GM10266 (cell line): ENCODE data around the gene CFDP1.
"Not testable (repeated sequence)": the region's sequence is repeated elsewhere in the genome, so short reads cannot be mapped to it uniquely, and the experiment has no call there.

Experiments used
- DNase-seq: peaks from one replicate; pipeline ENCODE4 v3.0.0; 2012; ENCODE audit errors: extremely low spot score
- TF ChIP-seq, protein P1 (sequence below): IDR thresholded peaks from 2 replicates; pipeline ENCODE4 v1.5.1; 2012; ENCODE audit warnings: mild to moderate bottlenecking, low read depth; ENCODE audit not compliant: control insufficient read depth, insufficient read depth; ENCODE audit errors: missing control alignments

The CFDP1 gene

DNA sequence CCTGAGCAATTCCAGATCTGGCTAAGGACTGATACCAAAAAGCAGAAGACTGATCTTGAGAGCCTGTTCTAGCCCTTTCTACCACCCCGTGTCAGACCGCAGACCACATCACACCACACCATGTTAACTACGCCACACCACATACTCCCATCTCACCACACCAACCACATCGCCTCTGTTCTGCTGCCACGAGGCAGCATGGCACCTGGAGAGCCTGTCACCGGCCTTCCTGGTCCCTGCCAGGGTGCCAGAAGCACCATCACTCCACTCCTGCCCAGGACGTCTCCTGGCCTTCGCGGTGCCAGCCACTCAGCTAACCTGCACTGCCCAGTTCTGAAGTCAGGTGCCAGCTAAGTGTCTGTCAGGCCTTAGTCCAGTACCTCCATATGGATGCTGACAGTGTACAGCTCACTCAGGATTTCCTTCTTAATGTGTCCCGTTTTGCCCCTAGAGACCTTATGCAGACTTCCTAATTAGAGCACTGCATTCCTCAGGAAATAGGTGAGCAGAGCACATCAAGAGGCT, 144.6 kb downstream of the CFDP1 start:
- DNase-seq: no peak
- TF ChIP-seq, protein P1, sequence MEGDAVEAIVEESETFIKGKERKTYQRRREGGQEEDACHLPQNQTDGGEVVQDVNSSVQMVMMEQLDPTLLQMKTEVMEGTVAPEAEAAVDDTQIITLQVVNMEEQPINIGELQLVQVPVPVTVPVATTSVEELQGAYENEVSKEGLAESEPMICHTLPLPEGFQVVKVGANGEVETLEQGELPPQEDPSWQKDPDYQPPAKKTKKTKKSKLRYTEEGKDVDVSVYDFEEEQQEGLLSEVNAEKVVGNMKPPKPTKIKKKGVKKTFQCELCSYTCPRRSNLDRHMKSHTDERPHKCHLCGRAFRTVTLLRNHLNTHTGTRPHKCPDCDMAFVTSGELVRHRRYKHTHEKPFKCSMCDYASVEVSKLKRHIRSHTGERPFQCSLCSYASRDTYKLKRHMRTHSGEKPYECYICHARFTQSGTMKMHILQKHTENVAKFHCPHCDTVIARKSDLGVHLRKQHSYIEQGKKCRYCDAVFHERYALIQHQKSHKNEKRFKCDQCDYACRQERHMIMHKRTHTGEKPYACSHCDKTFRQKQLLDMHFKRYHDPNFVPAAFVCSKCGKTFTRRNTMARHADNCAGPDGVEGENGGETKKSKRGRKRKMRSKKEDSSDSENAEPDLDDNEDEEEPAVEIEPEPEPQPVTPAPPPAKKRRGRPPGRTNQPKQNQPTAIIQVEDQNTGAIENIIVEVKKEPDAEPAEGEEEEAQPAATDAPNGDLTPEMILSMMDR: no peak

DNA sequence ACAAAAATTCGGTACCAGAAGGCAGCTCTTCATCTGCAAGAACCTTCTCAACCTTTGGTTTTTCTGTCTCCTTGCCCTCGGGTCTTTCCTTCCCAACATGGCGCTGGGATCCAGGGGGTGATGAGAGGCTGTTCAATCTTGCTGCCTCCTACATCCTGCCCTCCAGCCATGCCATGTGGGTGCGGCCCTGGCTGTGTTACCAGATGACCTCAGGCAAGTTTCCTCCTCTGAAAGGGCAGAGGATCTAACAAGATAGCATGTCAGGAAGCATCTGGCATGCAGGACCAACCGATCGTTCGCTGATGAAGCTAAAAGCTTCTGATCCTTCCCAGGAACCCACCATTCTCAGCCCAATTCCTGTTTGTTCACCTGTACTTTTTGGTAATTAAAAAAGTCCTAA, 145.1 kb downstream of the CFDP1 start:
- TF ChIP-seq, protein P1: no peak
- DNase-seq: no peak

DNA sequence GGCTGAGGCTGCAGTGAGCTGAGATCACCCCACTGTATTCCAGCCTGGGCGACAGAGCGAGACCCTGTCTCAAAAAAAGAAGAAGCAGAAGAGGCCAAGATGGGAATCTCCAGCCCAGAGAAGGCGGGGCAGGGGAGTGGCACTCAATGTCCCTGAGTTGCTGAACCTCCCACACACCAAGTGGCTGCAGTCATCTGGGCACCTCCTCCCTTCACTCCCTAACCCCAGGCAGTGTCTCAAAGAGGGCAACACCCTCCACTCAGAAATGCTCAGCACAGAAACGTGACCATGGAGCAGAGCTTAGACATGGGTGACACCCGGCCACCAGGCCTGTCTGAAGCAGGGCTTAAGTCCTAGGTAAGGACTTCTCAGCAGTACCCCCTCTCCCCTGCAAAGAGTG, 145.6 kb downstream of the CFDP1 start:
- no peak for DNase-seq
- TF ChIP-seq, protein P1: no peak

DNA sequence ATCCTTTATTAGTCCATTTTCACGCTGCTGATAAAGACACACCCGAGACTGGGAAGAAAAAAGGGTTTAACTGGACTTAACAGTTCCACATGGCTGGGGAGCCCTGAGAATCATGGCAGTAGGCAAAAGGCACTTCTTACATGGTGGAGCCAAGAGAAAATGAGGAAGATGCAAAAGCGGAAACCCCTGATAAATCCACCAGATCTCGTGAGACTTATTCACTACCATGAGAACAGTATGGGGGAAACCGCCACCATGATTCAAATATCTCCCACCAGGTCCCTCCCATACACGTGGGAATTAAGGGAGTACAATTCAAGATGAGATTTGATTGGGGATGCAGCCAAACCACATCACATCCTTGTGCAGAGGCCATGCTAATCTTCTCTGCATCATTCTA, 146.9 kb downstream of the CFDP1 start:
- TF ChIP-seq, protein P1: no peak
- DNase-seq: no peak

DNA sequence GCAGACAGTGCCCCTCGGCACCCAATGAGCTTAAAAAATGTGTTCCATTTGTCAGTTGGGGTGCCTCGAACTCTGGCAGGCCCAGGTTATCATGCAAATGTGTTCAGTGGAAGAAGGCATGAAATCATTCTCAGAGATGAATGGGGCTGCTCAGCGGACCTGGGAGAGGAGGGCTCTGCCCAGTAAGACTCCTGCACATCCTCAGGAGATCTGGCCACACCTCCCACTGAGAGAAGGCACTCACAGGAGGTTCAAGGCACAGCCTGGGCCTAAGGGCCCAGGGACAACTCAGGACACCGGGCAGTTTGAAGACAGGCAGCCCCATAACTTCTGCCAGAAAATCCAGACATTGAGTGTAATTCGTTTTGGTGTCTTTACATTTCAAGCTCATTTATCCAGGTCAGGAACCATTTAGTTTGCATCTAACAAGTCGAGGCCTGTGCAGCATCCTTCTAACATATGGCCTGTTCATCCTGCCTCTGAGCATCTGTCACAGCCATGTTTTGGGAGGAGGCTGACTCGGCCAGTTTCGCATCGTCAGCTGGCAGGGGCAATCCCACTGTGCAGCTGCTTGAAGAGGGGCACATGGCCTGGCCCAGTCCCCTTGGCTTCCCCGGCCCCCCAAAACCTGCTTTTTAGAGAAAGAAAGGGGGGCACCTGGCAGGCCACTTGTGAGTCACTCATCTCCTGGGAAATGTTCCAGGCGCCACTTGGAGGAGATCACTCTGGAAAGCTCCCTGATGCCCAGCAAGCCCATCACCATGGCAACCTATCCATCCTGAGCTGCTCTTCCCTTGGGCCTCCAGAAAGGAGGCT, 150.6 kb downstream of the CFDP1 start:
- no peak for DNase-seq
- TF ChIP-seq, protein P1: no peak

DNA sequence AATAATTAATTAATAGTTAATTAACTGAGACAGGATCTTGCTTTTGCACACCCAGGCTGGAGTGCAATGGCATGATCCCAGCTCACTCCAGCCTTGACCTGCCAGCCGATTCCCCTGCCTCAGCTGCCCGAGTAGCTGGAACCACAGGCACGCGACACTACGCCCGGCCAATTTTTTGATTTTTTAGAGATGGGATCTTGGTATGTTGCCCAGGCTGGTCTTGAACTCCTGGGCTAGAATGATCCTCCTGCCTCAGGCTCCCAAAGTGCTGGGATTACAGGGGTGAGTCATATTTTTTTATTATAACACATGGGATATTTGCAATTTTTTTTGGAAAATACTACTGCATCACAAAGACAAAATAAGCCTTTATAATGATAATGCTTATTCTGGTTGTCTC, 151.5 kb downstream of the CFDP1 start:
- TF ChIP-seq, protein P1: no peak
- no peak for DNase-seq

DNA sequence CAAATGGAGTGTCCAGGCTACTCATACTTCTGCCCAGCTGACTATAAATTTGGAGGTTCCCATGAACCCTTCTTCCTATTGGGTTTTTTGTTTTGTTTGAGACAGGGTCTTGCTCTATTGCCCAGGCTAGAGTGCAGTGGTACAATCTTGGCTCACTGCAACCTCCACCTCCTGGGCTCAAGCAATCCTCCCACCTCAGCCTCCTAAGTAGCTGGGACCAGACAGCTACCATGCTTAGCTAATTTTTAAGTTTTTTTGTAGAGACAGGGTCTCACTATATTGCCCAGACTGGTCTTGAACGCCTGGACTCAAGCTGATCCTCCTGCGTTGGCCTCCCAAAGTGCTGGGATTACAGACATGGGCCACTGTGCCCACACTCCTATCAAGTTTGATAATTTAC, 152.3 kb downstream of the CFDP1 start:
- not testable (repeated sequence) for DNase-seq
